ENCODE data around the gene KLHL29.

Gene KLHL29

DNA sequence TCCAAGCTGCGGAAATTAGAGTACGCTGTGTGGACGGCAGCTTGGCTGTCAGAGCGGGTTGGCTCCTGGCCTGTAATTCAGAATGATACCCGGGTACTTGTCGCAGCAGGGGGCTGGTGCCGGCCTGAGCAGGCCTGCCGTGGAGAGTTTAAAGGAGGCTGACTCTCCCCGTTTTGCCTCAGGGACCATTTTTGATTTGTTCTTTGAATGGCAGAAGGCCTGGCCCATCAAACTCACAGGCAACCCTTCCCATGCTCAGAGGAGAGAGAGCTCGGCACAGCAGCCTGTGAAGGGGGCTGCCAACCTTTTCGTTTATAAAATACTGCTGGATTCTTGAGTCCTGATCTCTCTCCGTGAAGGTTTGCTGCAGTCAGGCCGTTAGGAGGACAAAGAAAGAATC lies 151.3 kb downstream of the KLHL29 start:
- no peak for DNase-seq

DNA sequence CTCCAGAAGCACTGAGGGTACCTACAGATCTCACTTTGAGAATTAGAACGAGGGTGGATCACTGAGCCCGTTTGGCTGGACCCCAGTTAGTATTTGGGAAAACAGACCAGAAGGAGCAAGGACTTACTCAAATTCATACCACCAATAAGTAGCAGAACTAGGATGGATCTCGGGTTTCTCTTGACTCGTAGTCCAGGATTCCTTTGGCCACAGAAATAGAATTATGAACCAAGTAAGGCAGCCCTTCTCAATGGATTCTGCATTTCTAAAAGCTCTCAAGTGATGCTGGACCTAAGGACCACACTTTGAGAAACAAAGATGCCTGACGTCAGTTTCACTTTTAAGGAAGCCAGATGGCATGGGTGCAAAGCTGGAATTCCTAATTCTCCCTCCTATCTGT lies 153.0 kb downstream of the KLHL29 start:
- DNase-seq: no peak

DNA sequence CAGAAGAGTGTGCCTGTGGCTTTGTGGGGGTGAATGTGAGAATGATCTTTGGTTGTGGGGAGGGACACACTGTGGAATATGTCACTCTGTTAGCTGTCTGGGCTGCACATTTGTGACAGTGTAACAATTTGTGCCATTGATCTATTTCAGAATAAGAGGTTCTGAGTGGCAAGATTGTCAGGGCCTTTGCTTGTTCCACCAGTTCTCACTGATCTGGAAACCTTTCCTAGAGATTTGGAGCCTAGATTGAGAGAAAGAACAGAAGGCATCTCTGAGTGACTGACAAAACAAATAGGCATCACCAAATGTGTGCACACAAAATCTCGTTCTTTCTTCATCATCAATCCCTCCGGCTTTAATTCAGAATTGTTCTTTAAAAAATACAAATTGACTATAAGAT lies 153.6 kb downstream of the KLHL29 start:
- DNase-seq: no peak

DNA sequence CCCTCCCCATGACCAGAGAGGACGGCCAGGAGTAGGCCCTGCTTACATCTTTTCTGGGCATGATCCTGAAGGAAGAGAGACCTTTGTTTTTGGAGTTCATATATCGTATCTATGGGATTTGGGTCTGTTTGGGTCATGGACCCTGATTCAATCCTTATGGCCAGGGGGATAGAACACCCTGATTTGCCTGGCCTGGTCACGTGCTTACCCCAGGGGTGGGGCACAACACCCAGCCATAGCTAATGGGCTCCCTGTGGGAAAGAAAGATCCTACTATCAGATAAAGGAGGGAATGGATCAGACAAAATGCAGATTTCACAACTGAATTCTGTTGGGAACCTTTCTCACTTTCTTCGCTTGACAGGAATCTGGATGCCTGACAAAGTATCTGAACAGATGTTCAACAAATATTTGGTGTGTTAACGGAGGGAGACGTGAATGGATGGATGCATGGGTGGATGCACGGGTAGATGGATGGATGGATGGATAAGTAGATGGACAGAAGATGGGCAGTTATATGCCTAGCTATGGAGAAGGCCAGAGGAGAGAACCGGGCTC lies 155.9 kb downstream of the KLHL29 start:
- DNase-seq: no peak

DNA sequence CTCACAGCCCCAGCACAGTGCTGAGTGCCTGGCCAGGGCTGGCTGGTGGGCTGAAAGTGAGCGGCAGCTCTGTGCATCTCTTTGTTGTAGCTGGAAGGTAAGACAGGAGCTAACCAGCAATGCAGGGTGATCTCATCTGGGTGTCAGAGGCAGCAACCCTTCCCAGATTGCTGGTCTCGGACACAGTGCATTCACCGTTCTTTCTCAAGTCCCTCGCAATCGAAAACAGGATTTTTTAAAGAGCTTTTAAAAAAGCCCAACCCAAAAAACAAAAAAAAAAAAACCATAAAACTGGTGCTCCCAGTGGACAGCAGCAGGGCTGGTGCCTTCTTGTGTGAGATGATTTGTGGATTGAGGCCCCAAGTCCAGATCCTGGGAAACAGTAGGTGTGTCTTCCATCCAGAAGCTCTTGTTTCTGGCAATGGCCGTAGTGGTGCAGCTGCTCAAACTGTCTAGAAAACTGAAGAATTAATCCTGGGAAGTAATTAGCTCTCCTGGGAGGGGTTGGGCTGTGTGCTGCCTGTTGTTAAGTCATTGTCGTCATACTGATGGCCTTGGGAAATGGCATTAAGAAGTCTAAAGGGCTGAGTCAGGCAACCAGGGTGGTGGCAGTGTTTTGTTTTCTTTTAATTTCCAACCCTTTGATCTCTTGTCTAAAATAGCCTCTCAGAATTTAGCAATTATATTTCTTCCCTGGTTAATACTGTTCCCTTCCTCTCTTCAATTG lies 156.7 kb downstream of the KLHL29 start:
- no peak for DNase-seq

DNA sequence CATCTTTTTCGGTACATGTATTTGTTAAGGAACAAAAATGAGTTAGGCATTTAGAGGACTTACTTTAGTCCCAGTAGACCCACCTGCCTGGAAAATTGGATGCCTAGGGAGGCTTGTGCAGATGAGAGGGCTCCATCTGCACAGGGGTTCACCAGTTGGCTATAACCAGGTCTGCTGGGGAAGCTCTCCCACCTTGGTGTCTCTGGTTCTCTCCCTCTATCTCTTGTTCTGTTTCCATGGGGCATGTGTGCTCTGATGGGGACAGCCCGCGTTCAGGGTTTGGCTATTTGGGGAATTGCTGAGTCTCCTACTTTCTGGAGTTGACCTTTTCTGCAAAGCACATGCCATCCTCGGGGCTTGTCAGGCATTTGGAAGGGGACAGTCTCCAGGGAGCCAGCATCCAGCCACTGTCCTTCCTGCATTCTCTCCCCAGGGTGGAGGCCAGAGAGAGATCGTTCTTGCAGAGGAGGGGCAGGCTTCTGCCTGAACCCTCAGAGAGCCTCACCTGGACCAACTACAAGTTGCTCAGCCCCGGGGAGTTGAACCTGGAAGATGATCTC lies 157.3 kb downstream of the KLHL29 start:
- DNase-seq: no peak

DNA sequence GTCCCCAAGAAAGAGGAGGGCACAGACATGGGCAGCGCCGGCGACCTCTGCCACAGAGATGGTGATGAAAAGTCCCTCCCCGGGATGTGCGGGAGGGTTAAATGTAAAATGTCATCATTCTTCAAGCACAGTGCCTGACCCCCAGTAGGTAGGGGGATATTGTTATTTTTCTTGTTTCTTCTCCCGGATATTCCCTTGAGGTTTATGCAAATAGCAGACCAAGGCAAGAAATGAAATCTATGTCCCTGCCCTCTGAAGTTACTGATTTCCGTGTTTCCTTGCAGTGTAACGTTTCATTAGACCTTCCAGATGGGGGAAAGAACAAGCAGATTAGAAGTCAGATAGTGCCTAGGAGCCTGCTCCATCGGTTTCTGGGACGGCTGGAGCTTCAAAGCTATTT lies 158.3 kb downstream of the KLHL29 start:
- no peak for DNase-seq

DNA sequence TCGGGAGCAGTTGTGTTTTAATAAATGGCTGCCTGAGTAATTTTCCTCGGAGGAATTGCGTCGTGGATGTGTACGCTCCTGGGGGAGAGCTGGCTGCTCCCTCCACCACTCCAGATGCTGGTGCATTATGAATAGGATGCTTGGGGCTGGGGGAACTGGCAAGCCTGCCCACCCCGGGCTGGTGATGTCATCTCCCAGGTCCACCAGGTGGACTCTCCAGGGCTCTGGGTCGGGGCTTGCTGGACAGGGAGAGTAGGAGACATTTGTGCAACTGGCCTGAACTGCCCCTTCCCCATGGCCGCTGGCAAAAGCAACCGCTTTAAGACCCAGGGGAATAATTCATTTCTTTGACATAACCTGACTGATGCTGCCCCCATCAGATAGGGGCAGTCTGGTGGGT lies 158.7 kb downstream of the KLHL29 start:
- DNase-seq: no peak

DNA sequence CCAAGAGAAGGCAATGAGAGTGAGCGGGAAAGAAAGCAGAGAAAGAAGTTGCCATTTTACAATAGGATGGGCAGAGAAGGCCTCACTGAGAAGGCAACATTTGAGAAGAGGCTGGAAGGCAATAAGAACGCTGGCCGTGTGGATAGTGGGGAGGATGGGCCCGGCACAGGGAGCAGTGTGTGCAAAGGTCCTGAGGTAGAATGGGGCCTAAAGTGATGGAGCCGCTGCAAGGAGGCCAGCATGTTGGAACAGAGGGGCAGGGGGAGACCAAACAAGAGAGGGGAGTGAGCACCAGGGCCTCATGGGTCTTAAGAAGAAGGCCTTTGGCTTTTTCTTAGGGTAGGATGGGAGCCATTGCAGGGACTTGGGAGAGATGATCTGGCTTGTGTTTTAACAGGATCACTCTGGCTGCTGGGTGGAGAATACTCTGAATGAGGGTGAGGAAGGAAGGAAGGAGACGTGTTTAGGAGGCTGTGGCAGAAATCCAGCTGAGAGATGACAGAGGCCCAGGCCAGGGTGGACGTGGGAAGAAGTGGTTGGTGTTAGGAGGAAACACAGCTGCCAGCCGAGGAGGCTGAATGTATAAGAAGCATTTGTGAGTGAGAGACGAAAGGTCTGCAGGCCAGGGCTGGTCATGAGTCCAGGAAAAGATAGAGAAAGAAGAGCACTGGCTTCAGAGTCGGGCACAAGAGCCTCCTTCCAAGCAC lies 159.8 kb downstream of the KLHL29 start:
- no peak for DNase-seq

DNA sequence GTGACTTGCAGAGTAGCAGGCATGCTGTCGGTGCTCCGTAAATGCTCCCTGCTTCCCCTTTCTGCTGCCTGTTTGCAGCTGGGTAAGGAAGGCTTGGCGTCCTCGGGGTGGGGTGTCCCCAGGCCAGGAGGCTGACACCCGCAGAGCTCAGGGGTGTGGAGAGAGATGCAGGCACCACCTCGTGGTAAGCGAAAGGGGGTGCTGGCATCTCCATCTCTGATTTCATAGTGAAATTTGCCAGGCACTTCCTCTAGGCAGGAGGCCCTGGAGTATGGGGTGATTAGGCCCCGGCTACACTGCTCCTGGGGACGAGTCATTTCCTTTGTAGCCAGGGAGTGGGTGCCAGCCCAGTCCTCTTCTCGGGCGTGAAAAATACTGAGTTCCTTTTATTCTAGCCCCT lies 160.4 kb downstream of the KLHL29 start:
- DNase-seq: no peak

DNA sequence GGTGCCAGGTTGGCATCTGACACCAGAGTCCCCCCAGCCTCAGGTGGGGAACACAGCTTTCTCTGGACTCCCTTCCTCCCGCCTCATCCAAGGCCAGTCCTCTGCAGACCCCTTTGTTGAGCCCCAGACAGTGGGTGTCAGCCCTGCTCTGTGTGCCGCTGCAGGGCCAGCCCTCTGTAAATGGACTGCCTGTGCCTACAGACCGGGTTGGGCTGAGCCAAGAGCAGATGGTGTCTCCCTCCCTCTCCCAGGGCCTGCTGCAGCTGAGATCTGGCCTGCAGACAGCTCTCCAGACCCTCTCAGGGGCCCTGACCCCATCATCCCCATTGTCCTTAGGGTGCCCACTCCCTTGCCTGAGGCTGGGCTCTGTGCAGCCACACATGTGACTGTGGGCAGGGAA lies 160.8 kb downstream of the KLHL29 start:
- no peak for DNase-seq

DNA sequence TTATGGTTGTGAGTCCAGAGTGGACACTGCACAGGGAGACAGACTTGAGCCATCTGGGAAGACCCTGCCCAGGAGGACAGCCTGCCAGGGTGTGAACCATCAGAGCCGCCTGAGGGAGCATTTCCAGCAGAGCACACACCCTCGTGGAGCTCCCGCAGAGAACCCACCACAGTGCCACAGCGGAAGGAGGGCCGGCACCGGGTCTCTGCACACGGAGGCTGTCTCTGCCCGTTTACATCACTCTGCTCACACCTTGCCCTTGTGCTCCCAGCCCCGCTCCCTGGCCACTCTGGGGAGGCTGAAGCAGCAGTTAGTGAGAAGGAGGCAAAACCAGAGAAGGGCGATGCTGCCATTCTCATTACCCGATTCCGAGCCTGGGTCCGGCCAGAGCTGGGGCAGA lies 161.9 kb downstream of the KLHL29 start:
- no peak for DNase-seq

DNA sequence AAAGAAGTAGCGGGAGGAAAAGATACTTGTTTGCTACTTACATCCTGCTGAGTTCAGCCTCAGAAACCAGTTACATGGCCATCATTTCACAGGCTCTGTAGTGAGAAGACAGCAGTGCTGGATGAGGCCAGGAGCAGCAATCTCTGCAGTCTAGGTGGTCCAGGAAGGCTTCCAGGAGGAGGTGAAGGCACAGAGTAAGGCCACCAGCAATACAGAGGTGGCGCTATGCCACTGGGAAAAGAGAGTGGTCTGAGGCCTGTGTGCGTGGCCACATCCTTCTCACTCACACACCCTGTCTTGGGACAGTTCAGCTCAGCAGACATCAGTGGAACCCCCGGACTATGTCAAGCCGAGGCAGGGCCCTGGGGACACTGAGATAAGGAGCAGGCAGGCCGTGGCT lies 162.7 kb downstream of the KLHL29 start:
- DNase-seq: no peak

DNA sequence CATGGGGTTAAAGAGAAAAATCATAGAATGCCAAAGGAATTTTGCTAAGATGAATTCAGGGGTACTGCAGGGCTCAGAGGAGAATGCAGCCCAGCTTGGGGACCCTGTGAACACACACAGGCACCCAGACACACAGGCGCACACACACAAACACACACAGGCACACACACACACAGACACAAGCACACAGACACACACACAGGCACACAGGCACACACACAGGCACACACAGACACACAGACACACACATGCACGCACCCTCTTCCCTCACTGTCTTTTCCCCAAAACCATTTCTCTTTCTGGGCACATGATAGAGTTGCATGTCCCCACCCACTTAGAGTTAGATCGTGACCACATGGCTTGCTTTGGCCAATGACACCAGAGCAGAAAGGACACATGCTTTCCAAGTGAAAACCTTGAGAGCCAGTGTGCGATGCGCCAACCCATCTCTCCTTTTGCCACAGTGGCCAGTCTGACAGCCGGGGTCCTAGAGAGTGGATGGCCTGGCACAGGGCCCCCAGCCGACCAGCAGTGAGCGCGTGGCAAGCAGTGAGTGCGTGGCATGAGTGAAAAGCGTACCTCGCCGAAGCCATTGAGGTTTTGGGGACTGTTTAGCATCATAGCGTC lies 163.3 kb downstream of the KLHL29 start:
- no peak for DNase-seq

DNA sequence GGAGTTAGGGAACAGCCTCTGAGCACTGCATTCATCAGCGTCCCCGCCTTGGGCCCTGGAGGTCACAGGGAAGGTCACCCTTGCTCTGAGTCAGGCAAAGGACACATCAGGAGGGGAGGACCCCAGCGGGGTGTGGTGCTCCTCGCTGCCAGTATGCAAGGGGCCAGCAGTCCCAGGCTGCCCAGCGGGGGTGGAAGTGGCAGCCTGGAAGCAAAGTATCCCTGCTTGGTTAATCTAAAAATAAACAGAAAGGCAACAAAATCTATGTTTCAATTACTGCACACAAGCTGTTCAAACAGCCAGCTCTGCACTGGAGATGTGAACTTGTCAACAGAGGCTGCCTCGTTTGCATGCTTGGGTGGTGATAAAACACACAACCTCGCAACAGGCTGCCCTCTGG lies 164.1 kb downstream of the KLHL29 start:
- no peak for DNase-seq

DNA sequence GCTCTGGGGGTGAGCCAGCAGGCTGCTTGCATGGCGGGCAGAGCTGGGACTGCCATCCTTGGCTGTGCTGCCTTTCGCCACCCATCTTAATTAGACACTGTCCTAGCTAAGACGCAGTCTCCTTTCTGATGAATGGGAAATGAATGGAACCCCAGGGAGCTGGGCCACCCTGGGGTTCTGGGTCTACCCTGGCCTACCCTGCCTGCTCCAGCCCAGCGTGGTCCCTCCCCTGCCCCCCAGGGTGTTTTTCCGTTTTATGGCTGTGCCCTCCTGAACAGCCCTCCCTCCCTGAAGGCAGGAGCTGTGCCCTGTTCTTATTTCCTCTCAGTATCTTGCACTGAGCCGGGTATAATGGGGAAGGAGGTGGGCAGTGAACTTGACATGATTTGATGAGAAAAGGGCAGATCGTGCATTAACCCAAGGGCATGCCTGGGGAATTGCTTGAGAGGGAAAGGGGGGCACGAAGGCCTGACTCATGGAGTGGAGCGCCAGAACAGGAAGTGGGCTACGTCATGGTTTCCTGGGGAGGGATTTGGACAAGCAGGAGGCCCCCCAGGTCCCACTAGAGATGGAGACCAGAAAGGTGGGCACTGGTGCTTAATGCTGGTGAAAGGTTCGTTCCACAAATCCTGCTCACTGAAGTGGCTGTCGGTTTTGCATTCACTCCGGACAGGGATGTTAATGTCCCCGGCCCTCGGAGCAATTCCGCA lies 165.0 kb downstream of the KLHL29 start:
- DNase-seq: no peak

DNA sequence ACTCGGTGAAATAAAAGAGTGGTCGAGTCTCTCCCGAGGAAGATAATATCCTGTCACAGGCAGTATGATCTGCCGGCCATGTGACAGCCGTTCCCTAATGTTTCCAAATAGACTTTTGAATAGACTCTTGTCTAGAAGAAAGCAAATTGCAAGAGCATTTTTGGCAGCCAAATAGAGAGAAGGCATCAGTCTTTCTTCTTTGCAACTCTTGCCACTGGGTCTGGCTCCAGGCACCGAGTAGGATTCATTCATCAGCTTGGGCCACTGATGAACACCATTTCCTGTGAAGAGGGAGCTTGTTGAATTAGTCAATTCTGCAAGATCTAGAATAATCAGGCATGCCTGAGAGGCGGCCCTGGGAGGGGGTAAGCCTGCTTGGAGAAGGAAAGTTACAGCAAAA lies 165.6 kb downstream of the KLHL29 start:
- DNase-seq: no peak

DNA sequence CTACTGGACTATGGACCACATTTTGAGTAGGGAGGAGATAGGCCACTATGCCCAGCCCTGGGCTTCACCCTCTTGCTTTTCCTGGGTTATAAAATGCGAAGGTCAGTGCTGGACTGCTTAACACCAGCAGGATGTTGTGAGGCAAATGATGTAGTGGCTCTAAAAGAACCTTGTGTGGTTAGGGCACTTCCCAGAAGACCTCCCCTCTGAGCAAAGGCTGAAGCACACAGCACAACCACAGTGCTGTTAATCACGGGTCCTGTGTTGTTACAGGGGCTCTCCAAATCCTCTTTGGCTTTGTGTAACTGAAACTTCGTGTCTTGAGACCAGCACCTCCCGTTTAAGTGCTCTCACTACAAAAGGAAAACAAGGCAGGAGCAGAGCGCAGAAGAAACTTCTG lies 166.9 kb downstream of the KLHL29 start:
- DNase-seq: no peak

DNA sequence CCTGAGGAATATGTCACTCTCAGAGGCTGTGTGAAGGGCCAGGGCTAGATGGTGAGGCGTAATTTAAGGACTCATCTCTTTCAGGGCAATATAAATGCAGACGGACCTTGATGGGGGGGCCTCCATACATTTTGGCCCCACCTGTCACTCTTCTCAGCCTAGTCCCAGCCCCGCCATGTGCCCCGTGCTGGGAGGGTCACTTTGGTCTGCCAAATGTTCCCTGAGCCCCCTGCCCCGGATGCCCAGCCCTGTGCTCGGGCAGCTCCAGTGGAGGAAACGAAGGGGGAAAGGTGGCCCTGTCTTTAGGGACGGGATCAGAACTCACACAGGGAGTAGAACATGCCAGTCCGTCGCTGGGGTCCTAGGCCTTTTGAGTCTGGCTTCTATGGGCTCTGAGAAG lies 168.6 kb downstream of the KLHL29 start:
- DNase-seq: no peak

DNA sequence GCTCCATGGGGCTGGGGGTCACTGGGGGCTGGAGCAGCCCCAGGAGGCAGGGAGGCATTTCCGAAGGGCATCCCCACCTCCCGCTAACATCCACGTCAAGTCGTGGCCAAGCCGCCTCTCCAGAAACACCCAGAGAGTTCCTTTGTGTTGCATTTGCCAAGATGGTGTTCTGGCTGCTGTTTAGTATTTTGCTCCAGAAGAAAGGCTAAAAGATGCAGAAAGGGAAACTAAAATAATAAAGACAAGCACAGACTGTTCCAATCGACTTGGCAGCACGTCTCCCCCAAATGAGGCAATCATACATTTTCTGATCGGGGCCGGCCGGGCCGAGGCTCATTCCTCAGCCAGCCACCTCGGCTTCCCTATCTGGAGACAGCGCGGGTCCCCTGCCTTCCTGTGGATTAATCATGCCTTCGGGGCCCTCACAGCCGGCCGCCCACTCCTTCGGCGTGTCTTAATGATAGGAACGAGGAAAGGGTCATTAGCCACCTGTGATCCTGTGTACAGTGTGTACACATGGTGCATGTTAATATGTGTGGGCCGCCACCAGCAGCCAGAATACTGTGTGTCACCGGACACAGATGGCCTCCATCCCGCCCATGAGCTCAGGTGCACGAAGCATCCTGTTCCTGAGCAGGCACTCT lies 169.2 kb downstream of the KLHL29 start:
- DNase-seq: no peak

DNA sequence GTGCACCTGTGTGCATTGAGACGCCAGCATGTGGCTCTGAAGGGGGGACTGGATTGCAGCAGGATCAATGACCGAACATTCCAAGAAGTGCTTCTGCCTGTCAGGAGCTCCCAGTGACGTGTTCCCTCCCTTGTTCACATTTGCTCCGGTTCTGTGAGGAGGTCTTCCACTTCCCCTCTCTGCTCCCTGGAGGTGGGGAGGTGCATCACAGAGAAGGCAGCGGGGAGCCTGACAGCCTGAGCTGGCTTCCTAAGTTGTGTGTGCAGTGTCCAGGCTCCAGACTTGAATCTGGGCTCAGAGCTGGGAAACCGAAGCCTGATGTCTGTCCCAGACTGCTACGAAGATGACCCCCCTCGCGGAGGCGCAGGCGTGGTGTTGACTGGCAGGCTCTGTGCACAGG lies 171.0 kb downstream of the KLHL29 start:
- DNase-seq: no peak

DNA sequence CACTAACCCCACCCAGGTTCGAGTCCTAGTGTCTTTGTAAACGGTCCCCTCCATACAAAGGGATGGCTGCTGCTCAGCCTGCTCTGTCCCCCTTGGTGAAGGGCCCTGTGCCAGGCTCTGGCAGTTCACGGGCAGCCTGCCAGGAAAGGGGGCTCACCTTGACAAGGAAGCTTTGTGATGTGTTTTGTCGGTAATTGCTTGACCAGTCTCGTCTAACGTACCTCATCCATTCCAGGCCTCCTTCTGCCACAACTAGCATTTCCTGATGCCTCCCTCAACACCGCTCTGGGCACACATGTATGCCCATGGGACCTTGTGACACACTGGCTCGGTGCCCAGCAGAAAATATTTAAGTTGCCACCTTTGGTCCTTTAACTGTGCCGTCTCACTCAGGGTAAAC lies 171.9 kb downstream of the KLHL29 start:
- no peak for DNase-seq

DNA sequence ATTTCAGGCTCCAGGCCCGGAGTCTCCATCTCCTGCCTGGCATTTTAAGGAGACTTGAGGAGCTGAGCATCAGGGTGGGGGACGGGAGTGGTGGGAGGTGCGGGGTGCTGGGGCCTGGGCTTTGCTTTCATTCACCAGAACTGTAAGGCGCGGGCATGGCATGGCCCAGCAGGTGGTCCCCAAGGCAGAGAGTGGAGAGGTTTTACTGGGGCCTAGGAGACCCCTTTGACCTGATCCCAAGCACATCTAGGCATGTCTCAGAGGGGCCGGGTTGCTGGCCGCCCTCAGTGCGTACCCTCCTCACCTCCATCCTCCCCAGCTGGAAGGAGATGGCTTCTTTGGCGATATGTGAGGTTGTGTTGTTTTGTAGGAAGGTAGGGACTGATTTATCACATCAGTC lies 172.5 kb downstream of the KLHL29 start:
- no peak for DNase-seq

Data from NCI-H187 treated with DMSO at 0.1 percent for 48 hours (cell line).